Calu3 (cell line): ENCODE results near the gene MASTL. TPM values are rescaled to one million over a fixed set of nuclear protein-coding genes. Genes with fewer than 3 reads are reported as not detected.

Experiments used
- Bru-seq: library from RNA; stranded (reverse); fragments of 400-500 nt; gene quantifications from one replicate; lab custom pipeline; 2021; lab: Mats Ljungman, UMichigan
- BruChase-seq, 2 experiments: library from RNA; stranded (reverse); fragments of 400-500 nt; gene quantifications; one replicate each; lab custom pipeline; 2021; lab: Mats Ljungman, UMichigan
- BruUV-seq: library from RNA; stranded (reverse); fragments of 400-500 nt; replicated peaks from 2 replicates; lab custom pipeline; 2021; lab: Mats Ljungman, UMichigan
- CTCF ChIA-PET: fragments of 300-600 bp; sonication (Branson Sonifier 250); formaldehyde crosslinking; loops from one replicate; lab custom pipeline; 2022; ENCODE audit warnings: antibody characterized with exemption; lab: Charles Lee
- DNase-seq: peaks from one replicate; pipeline ENCODE4 v3.0.0; 2022
- H3K27ac Mint-ChIP-seq: one replicate; pipeline ENCODE4 v1.8.0; 2022; ENCODE audit warnings: mixed read lengths; ENCODE audit not compliant: unreplicated experiment
- H3K27me3 Mint-ChIP-seq: one replicate; pipeline ENCODE4 v1.8.0; 2022; ENCODE audit warnings: mixed read lengths; ENCODE audit not compliant: unreplicated experiment
- H3K36me3 Mint-ChIP-seq: one replicate; pipeline ENCODE4 v1.8.0; 2022; ENCODE audit warnings: mild to moderate bottlenecking, moderate library complexity, mixed read lengths; ENCODE audit not compliant: insufficient read depth, unreplicated experiment
- H3K4me1 Mint-ChIP-seq: one replicate; pipeline ENCODE4 v1.8.0; 2022; ENCODE audit warnings: mild to moderate bottlenecking, low read depth, mixed read lengths; ENCODE audit not compliant: unreplicated experiment
- H3K4me3 Mint-ChIP-seq: one replicate; pipeline ENCODE4 v1.8.0; 2022; ENCODE audit warnings: mild to moderate bottlenecking, low read depth, moderate library complexity, mixed read lengths; ENCODE audit not compliant: unreplicated experiment
- H3K9me3 Mint-ChIP-seq: one replicate; pipeline ENCODE4 v1.8.0; 2022; ENCODE audit warnings: low read depth, mixed read lengths; ENCODE audit not compliant: unreplicated experiment
- intact Hi-C: fragments of 100-400 bp; cut with micrococcal nuclease; formaldehyde crosslinking; loops from one replicate; pipeline ENCODE4 v1.10.0; 2022; ENCODE audit not compliant: unreplicated experiment
- long read RNA-seq: library from polyadenylated mRNA; stranded (forward); transcript quantifications from one replicate; pipeline ENCODE4 v2.0.0, GENCODE V29; 2022
- total RNA-seq: library from RNA; stranded (reverse); gene quantifications from 2 replicates; pipeline ENCODE4 v1.2.3, GENCODE V29; 2022
- TF ChIP-seq, protein P1 (sequence below): fragments of 200-600 bp; IDR thresholded peaks from one replicate; pipeline ENCODE4 v1.8.0; 2022; ENCODE audit warnings: antibody characterized with exemption; ENCODE audit not compliant: unreplicated experiment

Gene MASTL
- total RNA-seq (30.2 and 31.8 TPM in 2 replicates), Bru-seq, nascent RNA (percentile 91 among the genes with signal in this experiment), BruChase-seq, experiment 1, labeled RNA remaining after a 6-hour chase (percentile 84 among the genes with signal in this experiment), BruChase-seq, experiment 2, labeled RNA remaining after a 2-hour chase (percentile 91 among the genes with signal in this experiment)
- long read RNA-seq, transcript MASTL-203 (12 exons, 3,623 nt): minor isoform, 10 of 37 reads
- long read RNA-seq, transcript MASTL-202 (12 exons, 3,080 nt): major isoform, 17 of 37 reads
- long read RNA-seq, partial matches to known transcripts: 7 of 37 reads
- long read RNA-seq, other reads (novel, unspliced or antisense): 2 of 37 reads

DNA sequence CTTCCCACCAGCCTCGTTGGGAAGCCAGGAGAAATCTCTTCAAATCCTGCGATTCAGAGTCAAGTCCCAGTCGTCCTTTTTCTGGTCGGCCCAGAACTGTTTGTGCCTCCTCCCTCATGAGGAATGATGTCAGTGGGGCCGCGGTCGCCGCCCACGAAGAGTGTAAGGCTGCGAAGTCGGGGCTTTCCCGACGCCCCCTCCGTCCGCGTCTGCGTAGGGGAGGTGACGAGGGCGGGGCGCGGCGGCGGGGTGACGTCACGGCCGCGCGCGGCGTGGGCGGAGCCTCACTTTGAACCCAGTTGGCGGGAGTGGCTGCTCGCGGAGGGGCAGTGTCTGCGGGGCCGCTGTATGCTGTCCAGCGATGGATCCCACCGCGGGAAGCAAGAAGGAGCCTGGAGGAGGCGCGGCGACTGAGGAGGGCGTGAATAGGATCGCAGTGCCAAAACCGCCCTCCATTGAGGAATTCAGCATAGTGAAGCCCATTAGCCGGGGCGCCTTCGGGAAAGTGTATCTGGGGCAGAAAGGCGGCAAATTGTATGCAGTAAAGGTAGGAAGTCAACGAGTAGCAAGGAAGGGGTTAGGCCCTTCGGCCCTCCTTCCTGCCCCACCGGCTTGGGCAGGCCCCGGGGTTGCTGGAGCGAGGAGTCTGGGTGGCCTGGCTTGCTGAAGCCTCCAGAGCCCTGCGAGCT is at the start of gene MASTL:
Gene MASTL (plus strand): TSS at position 287 of the 689 bp plus-strand sequence. CDS start 75 bp downstream, at position 362.
- DNase-seq: peak; percentile 92
- Mint-ChIP-seq H3K4me3 (peak within 1 kb of the TSS; percentile 95), H3K4me1 (peaks cover 30% of the 10 kb centered on the region), H3K36me3 (peaks cover 66% of the 10 kb centered on the region), H3K9me3 (no peaks in the 10 kb centered on the region), H3K27ac (peak within 1 kb of the TSS; percentile 97), H3K27me3 (no peaks in the 10 kb centered on the region)
- TF ChIP-seq, protein P1, sequence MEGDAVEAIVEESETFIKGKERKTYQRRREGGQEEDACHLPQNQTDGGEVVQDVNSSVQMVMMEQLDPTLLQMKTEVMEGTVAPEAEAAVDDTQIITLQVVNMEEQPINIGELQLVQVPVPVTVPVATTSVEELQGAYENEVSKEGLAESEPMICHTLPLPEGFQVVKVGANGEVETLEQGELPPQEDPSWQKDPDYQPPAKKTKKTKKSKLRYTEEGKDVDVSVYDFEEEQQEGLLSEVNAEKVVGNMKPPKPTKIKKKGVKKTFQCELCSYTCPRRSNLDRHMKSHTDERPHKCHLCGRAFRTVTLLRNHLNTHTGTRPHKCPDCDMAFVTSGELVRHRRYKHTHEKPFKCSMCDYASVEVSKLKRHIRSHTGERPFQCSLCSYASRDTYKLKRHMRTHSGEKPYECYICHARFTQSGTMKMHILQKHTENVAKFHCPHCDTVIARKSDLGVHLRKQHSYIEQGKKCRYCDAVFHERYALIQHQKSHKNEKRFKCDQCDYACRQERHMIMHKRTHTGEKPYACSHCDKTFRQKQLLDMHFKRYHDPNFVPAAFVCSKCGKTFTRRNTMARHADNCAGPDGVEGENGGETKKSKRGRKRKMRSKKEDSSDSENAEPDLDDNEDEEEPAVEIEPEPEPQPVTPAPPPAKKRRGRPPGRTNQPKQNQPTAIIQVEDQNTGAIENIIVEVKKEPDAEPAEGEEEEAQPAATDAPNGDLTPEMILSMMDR: no peak
- BruUV-seq: no TSS peak
- intact Hi-C loops: no loop called here
- CTCF ChIA-PET: interaction anchor here (0.7 kb wide), 1 partner anchor 1291 kb away, joined by 3 read pairs; no protein-coding TSS in a partner anchor

DNA sequence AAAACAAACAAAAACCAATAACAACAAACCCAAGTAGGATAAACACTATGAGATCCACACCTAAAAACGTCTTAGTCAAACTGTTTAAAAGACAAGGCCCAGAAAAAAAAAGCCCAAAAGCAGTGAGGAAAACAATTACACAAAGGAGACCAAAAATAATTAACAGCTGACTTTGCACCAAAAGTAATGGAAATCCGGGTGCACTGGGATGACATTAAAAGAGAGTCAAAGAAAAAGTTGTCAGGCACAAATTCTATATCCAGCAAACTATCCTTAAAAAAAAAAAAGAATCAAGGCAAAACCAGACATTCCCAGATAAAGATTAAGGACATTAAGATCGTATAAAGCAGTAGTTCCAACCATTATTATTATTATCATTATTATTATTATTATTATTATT is 47.0 kb upstream of the MASTL start:
- no peaks in the 10 kb centered on the region for H3K4me1 Mint-ChIP-seq
- CTCF ChIA-PET: no interaction called here
- no peak for DNase-seq
- H3K27ac Mint-ChIP-seq: no peak overlapping the region
- BruUV-seq: no TSS peak
- H3K4me3 Mint-ChIP-seq: no peak overlapping the region
- no peaks in the 10 kb centered on the region for H3K9me3 Mint-ChIP-seq
- H3K27me3 Mint-ChIP-seq: no peaks in the 10 kb centered on the region
- H3K36me3 Mint-ChIP-seq: peaks cover 37% of the 10 kb centered on the region
- TF ChIP-seq, protein P1: no peak
- intact Hi-C loops: no loop called here

DNA sequence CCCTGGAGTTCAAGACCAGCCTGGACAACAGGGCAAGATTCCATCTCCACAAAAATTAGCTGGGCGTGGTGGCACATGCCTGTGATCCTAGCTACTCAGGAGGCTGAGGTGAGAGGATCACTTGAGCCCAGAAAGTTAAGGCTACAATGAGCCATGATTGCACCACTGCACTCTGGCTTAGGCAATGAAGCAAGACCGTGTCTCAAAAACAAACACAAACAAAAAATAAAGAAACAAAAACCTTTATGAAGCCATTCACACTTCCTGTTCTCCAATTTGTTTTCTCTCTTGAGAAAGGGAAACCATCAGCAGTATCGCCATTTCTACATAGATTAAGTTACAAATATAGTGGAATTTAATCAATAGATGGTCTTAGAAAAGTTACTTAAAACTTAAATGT is 20.8 kb upstream of the MASTL start:
- Mint-ChIP-seq H3K4me1 (peaks cover 10% of the 10 kb centered on the region), H3K36me3 (peaks cover 51% of the 10 kb centered on the region), H3K27me3 (no peaks in the 10 kb centered on the region), H3K4me3 (no peak overlapping the region), H3K9me3 (no peaks in the 10 kb centered on the region), H3K27ac (no peak overlapping the region)
- intact Hi-C loops: no loop called here
- TF ChIP-seq, protein P1: no peak
- DNase-seq: no peak
- CTCF ChIA-PET: no interaction called here
- BruUV-seq: no TSS peak

DNA sequence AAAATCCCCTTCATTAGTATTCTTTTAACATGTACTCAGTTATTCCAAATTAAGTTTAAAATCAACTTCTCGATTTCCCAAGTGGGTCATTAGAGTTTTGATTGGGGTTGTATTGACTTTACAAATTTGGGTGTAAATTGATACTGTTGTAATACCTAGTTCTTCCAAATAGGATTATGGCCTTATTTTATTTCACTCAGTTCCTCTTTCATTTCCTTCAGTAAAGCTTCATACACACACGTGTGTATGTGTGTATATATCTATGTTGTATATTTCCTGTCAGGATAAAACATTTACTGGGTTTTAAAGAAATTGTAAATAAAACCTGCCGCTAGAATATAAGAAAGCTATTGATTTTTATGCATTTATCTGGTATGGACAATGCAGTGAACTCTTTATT is 16.9 kb upstream of the MASTL start:
- Mint-ChIP-seq H3K36me3 (peaks cover 52% of the 10 kb centered on the region), H3K4me3 (no peak overlapping the region), H3K9me3 (no peaks in the 10 kb centered on the region), H3K27ac (no peak overlapping the region), H3K4me1 (no peaks in the 10 kb centered on the region), H3K27me3 (no peaks in the 10 kb centered on the region)
- intact Hi-C loops: no loop called here
- TF ChIP-seq, protein P1: no peak
- CTCF ChIA-PET: no interaction called here
- BruUV-seq: no TSS peak
- DNase-seq: no peak
